Testis (tissue), 3 donors: ENCODE results near the gene CDH13. TPM values are rescaled to one million over a fixed set of nuclear protein-coding genes. Genes with fewer than 3 reads are reported as not detected.

Experiments used
- DNase-seq: peaks from one replicate; pipeline ENCODE4 v3.0.0-alpha.2; 2019
- H3K27ac ChIP-seq, 2 donors: fragments of 200-600 bp; sonication (generic); one replicate each; pipeline ENCODE4 v1.5.1; 2019
- H3K27me3 ChIP-seq: fragments of 200-600 bp; sonication (generic); one replicate; pipeline ENCODE4 v1.5.1; 2019
- H3K36me3 ChIP-seq: fragments of 200-600 bp; sonication (generic); one replicate; pipeline ENCODE4 v1.5.1; 2017; ENCODE audit warnings: low read depth; ENCODE audit errors: missing control alignments
- H3K4me1 ChIP-seq: fragments of 200-600 bp; sonication (generic); one replicate; pipeline ENCODE4 v1.5.1; 2019
- H3K4me3 ChIP-seq, 2 donors: fragments of 200-600 bp; sonication (generic); one replicate each; pipeline ENCODE4 v1.5.1; 2017 to 2019
- H3K9me3 ChIP-seq: fragments of 200-600 bp; sonication (generic); one replicate; pipeline ENCODE4 v1.5.1; 2017
- POLR2A ChIP-seq: fragments of 450-650 bp; IDR thresholded peaks from one replicate; pipeline ENCODE4 v1.6.1; 2017; ENCODE audit warnings: antibody characterized with exemption, mild to moderate bottlenecking, moderate library complexity
- WGBS, 2 donors: methylation state at CpG; one replicate each; pipeline ENCODE4 v1.1.5; 2018; 5-methylcytosine and 5-hydroxymethylcytosine counted together
- intact Hi-C: fragments of 100-400 bp; cut with DNase I; formaldehyde crosslinking; loops from one replicate; pipeline ENCODE4 v1.15.1; 2023; ENCODE audit warnings: low total_unique reads
- polyA plus RNA-seq: library from polyadenylated mRNA; stranded (reverse); fragments of 350-450 nt; fragmentation: Illumina TruSeq; extraction: RNeasy Lipid Tissue Mini Kit (QIAGEN cat#74804); gene quantifications from one replicate; pipeline ENCODE4 v1.2.3, GENCODE V29; 2014; ENCODE audit warnings: low read depth, low replicate concordance; ENCODE audit not compliant: insufficient read depth
- total RNA-seq, 2 donors: library from RNA; depleted of rRNA; stranded (reverse); fragments of >200 nt; gene quantifications; one replicate each; pipeline ENCODE4 v1.2.3, GENCODE V29; 2016
- TF ChIP-seq, protein P1 (sequence below), 3 experiments: fragments of 450-650 bp in 2 of 3; fragments of 200-600 bp in 1 of 3; sonication (generic) in 1 of 3; IDR thresholded peaks; one replicate each; pipeline ENCODE4 v1.5.1; 2016 to 2019; ENCODE audit warnings: antibody characterized with exemption in 3 of 3, mild to moderate bottlenecking in 2 of 3, moderate library complexity in 1 of 3

The CDH13 gene
- total and polyA plus RNA-seq, 3 donors from 2014 or later = 1.2 to 11.1 (median 2.0) TPM

GRCh38 chr16:83842756-83843507 lies 1216.2 kb downstream of the CDH13 start:
- TF ChIP-seq, protein P1, sequence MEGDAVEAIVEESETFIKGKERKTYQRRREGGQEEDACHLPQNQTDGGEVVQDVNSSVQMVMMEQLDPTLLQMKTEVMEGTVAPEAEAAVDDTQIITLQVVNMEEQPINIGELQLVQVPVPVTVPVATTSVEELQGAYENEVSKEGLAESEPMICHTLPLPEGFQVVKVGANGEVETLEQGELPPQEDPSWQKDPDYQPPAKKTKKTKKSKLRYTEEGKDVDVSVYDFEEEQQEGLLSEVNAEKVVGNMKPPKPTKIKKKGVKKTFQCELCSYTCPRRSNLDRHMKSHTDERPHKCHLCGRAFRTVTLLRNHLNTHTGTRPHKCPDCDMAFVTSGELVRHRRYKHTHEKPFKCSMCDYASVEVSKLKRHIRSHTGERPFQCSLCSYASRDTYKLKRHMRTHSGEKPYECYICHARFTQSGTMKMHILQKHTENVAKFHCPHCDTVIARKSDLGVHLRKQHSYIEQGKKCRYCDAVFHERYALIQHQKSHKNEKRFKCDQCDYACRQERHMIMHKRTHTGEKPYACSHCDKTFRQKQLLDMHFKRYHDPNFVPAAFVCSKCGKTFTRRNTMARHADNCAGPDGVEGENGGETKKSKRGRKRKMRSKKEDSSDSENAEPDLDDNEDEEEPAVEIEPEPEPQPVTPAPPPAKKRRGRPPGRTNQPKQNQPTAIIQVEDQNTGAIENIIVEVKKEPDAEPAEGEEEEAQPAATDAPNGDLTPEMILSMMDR (IDR thresholded peaks at IDR 0.05) = no peak
- TF ChIP-seq POLR2A = no peak
- intact Hi-C loops = no loop called here
- Histone ChIP-seq H3K36me3 (no peaks in the 10 kb centered on the region), H3K27ac (no peak overlapping the region), H3K4me1 (no peaks in the 10 kb centered on the region), H3K4me3 (no peak overlapping the region), H3K27me3 (no peaks in the 10 kb centered on the region), H3K9me3 (no peaks in the 10 kb centered on the region)
- no peak for DNase-seq
- WGBS, 2 donors = 72 to 95% methylated on average over 9 of the region's 9 CpGs

DNA sequence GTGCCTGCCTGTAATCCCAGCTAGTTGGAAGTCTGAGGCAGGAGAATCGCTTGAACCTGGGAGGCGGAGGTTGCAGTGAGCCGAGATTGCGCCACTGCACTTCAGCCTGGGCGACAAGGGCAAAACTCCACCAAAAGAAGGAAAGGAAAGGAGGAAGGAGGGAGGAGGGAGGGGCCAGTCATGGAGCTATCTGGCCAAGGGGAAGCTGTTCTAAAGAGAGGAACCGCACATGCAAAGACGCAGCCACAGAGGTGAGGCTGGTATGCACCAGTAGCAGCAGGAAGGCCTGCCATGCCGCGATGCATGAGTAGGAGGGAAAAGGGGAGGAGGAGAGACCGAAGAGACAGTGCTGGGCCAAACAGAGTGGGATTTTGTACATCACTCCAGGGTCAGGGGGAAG lies 1216.9 kb downstream of the CDH13 start:
- TF ChIP-seq, protein P1 (IDR thresholded peaks at IDR 0.05) = no peak
- no peak for TF ChIP-seq POLR2A
- 67% methylated on average over 10 of the region's 10 CpGs for WGBS, 2 donors
- no peaks in the 10 kb centered on the region for H3K27me3 ChIP-seq
- H3K27ac ChIP-seq = no peak overlapping the region
- no peak overlapping the region for H3K4me3 ChIP-seq
- H3K4me1 ChIP-seq = no peaks in the 10 kb centered on the region
- no peak for DNase-seq
- intact Hi-C loops = no loop called here
- H3K9me3 ChIP-seq = no peaks in the 10 kb centered on the region
- H3K36me3 ChIP-seq = no peaks in the 10 kb centered on the region

DNA sequence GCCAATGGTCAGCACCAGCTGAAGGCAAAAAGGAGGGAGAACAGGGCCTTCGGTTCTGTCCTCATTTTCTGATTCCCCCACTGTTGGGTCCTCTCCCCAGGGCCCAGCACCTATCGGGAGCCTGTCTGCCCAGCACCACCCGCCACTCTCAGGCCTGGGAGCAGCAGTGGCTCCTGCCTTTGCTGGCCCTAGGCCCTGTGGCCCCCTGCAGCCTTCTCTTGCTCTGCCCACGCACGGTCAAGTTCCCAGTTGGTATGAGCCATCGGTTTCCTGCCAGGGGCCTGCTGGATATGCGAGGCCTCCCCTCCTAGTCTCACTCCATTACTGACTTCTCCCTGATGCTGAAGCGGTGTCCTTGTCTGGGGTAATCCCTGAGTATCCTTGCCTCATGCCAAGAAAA lies 1218.5 kb downstream of the CDH13 start:
- 92 to 96% methylated on average over 8 of the region's 8 CpGs for WGBS, 2 donors
- TF ChIP-seq POLR2A = no peak
- TF ChIP-seq, protein P1 (IDR thresholded peaks at IDR 0.05) = no peak
- no peak overlapping the region for H3K4me3 ChIP-seq
- H3K9me3 ChIP-seq = no peaks in the 10 kb centered on the region
- H3K36me3 ChIP-seq = no peaks in the 10 kb centered on the region
- intact Hi-C loops = no loop called here
- H3K27ac ChIP-seq = no peak overlapping the region
- H3K4me1 ChIP-seq = no peaks in the 10 kb centered on the region
- no peaks in the 10 kb centered on the region for H3K27me3 ChIP-seq
- DNase-seq = no peak

DNA sequence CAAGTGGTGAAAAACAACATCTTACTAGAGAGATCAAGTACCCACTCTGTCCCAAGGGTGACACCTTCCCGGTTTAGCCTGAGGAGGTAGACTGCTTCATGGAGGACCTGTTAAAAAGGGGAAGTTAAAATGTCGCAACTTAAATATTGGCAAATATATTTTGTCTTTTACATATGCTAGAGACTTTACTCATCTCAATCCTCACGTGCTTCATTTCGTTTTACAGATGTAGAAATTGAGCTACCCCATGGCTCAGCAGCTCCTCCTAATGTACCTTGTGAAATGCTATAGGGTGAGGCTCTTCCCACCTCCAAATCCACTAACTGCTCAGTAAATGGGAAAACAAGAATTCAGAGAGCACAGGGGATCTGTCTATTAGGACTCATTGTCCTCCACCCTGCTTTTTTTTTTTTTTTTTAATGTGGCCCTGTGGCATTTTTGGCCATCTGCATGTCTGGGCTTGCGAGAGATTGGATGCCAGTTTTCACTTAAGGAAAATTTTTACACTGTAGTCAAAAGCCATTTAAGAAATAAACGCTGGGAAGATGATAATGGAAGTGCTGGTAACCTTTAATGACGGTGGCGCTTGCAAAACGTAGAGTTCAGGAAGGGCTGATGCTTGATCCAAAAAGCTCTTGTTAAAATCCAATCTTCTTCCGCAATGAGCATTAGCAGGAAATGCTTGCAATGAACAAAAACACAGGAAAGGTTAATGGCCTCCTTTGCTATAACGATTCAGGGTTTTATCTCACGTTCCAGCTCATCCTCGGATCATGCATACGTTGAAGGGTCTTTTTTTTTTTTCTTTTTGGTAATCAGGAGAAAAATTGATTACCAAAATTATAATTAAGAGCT lies 1220.8 kb downstream of the CDH13 start:
- Histone ChIP-seq H3K9me3 (no peaks in the 10 kb centered on the region), H3K36me3 (no peaks in the 10 kb centered on the region), H3K27ac (no peak overlapping the region), H3K27me3 (no peaks in the 10 kb centered on the region), H3K4me1 (no peaks in the 10 kb centered on the region), H3K4me3 (no peak overlapping the region)
- TF ChIP-seq, protein P1 (IDR thresholded peaks at IDR 0.05) = no peak
- no peak for TF ChIP-seq POLR2A
- 67 to 71% methylated on average over 14 of the region's 14 CpGs for WGBS, 2 donors
- intact Hi-C loops = no loop called here
- DNase-seq = no peak
